Measurements from ENCODE around the gene KRTAP4-8.
"Not testable (repeated sequence)": the region's sequence is repeated elsewhere in the genome, so short reads cannot be mapped to it uniquely, and the experiment has no call there.

Gene KRTAP4-8

DNA sequence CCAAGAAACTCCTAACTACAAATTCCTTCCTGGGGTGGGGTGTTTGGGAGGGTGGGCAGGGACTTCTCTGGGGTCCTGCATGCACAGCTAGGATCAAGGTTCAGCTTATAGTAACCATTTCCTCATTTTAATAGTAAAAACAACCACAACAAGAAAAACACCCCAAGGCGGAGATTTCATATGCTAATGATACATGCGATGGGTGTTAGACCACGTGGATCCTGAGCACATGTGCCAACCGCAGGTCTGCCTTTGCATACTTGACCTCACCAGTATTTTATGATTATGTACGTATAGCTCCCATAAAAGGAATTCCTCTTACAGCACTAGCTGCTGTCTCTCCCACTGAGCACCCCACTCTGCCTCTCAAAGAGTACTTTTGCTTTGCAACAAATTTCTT, 18.4 kb upstream of the KRTAP4-8 start:
- Histone ChIP-seq H3K79me2 (ENCODE audit: insufficient read depth, low read length) (no peaks in the 10 kb centered on the region), H3K27me3 (ENCODE audit: insufficient read depth, low read length, poor library complexity) (peaks cover 5% of the 10 kb centered on the region), H3K36me3 (ENCODE audit: insufficient read depth, low read length) (no peaks in the 10 kb centered on the region), H3K4me3 (ENCODE audit: low read depth in 1 of 2, low read length in 2 of 2) (no peak overlapping the region), H2AFZ (ENCODE audit: low read depth, low read length) (no peak overlapping the region), H4K20me1 (ENCODE audit: insufficient read depth, low read length) (no peaks in the 10 kb centered on the region), H3K4me2 (ENCODE audit: insufficient read depth, low read length) (no peak overlapping the region), H3K9me3 (ENCODE audit: insufficient read depth, low read length, severe bottlenecking) (peaks cover 8% of the 10 kb centered on the region), H3K9ac (ENCODE audit: low read depth, low read length) (no peak overlapping the region), H3K27ac (ENCODE audit: low read length) (no peak overlapping the region), H3K4me1 (ENCODE audit: insufficient read depth, low read length) (no peaks in the 10 kb centered on the region)
- DNase-seq (no peak), ATAC-seq (ENCODE audit: insufficient read depth, low read depth) (no peak)
- TF ChIP-seq EZH2 (IDR thresholded peaks at IDR 0.05; ENCODE audit: borderline replicate concordance, low read depth, low read length, severe bottlenecking) = no peak
- TF ChIP-seq, protein P1, sequence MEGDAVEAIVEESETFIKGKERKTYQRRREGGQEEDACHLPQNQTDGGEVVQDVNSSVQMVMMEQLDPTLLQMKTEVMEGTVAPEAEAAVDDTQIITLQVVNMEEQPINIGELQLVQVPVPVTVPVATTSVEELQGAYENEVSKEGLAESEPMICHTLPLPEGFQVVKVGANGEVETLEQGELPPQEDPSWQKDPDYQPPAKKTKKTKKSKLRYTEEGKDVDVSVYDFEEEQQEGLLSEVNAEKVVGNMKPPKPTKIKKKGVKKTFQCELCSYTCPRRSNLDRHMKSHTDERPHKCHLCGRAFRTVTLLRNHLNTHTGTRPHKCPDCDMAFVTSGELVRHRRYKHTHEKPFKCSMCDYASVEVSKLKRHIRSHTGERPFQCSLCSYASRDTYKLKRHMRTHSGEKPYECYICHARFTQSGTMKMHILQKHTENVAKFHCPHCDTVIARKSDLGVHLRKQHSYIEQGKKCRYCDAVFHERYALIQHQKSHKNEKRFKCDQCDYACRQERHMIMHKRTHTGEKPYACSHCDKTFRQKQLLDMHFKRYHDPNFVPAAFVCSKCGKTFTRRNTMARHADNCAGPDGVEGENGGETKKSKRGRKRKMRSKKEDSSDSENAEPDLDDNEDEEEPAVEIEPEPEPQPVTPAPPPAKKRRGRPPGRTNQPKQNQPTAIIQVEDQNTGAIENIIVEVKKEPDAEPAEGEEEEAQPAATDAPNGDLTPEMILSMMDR (IDR thresholded peaks at IDR 0.05; ENCODE audit: borderline replicate concordance, extremely low read depth, low read length, poor library complexity, severe bottlenecking) = no peak

DNA sequence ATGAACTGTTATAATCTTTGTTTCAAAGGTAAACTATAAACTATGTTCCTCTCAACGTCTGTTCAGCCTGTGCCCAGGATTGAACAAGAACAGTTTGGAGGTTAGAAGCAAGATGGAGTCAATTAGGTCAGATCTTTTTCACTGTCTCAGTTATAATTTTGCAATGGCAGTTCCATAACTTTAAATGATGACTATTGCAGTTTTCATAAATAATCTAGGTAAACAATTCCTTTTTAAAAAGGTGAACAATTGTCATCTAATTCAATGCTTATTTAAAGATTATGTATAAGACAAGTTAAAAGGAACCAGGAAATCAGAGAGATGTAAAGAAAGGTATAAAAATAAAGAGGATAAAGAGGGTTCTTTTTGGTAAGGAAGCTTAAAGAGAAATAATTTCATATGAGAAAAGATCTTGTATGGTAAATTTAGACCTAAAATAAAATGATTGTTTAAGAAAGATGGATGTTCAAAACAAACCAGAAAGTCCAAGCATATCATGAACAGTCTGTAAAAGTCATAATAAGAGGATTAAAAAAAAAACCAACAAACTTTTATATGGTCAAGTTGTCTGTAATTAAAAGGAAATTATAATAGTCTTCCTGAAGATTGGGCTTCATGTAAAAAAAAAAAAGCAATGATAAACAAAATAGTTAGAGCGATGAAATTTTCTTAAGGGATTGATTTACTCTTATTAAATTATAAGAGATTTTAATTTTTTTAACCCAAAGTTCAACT, 13.4 kb upstream of the KRTAP4-8 start:
- Histone ChIP-seq H3K79me2 (ENCODE audit: insufficient read depth, low read length) (no peaks in the 10 kb centered on the region), H3K4me1 (ENCODE audit: insufficient read depth, low read length) (no peaks in the 10 kb centered on the region), H3K27me3 (ENCODE audit: insufficient read depth, low read length, poor library complexity) (peaks cover 1% of the 10 kb centered on the region), H3K4me2 (ENCODE audit: insufficient read depth, low read length) (no peak overlapping the region), H3K9me3 (ENCODE audit: insufficient read depth, low read length, severe bottlenecking) (peaks cover 14% of the 10 kb centered on the region), H2AFZ (ENCODE audit: low read depth, low read length) (no peak overlapping the region), H3K4me3 (ENCODE audit: low read depth in 1 of 2, low read length in 2 of 2) (no peak overlapping the region), H3K27ac (ENCODE audit: low read length) (no peak overlapping the region), H4K20me1 (ENCODE audit: insufficient read depth, low read length) (no peaks in the 10 kb centered on the region), H3K9ac (ENCODE audit: low read depth, low read length) (no peak overlapping the region), H3K36me3 (ENCODE audit: insufficient read depth, low read length) (no peaks in the 10 kb centered on the region)
- TF ChIP-seq EZH2 (IDR thresholded peaks at IDR 0.05; ENCODE audit: borderline replicate concordance, low read depth, low read length, severe bottlenecking) = no peak
- TF ChIP-seq, protein P1 (IDR thresholded peaks at IDR 0.05; ENCODE audit: borderline replicate concordance, extremely low read depth, low read length, poor library complexity, severe bottlenecking) = no peak
- DNase-seq (no peak), ATAC-seq (ENCODE audit: insufficient read depth, low read depth) (no peak)

DNA sequence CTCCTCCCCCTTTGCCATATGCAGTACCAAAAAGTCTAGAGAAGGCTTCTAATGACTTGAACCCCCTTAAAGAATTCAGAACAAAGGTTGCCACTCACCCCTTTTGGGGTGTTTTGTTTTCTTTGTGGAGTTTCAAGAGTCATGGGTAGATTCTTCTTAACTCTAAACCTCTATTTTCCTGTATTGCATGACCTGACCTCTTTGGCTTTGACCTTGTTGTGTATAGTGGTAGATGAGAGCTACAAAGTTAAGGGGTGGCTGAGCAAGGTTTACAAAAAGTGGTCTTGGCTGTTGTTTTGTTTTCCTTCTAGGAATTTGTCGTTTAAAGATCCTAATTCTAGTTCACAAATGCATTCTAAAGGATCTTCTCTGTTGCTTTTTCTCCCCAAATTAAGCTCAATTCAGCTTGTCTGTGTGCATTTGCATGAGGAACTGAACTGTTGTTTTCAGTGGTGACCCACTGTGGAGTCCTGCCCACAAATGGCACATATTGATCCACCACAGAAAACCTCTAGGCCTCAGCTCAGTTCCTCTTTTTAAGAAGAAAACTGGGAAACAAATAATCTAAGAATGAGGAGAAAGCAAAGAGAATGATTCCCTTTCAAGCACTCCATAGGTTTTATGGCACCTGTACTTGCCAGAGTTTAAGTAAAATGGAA, 10.9 kb upstream of the KRTAP4-8 start:
- not testable (repeated sequence) for DNase-seq; H3K4me2 ChIP-seq (ENCODE audit: insufficient read depth, low read length); H3K27me3 ChIP-seq (ENCODE audit: insufficient read depth, low read length, poor library complexity); H3K9ac ChIP-seq (ENCODE audit: low read depth, low read length); H4K20me1 ChIP-seq (ENCODE audit: insufficient read depth, low read length); H3K36me3 ChIP-seq (ENCODE audit: insufficient read depth, low read length); H3K4me3 ChIP-seq (ENCODE audit: low read depth in 1 of 2, low read length in 2 of 2); H3K27ac ChIP-seq (ENCODE audit: low read length); ATAC-seq (ENCODE audit: insufficient read depth, low read depth); H2AFZ ChIP-seq (ENCODE audit: low read depth, low read length); H3K4me1 ChIP-seq (ENCODE audit: insufficient read depth, low read length); H3K79me2 ChIP-seq (ENCODE audit: insufficient read depth, low read length)
- H3K9me3 ChIP-seq (ENCODE audit: insufficient read depth, low read length, severe bottlenecking) = peaks cover 14% of the 10 kb centered on the region

DNA sequence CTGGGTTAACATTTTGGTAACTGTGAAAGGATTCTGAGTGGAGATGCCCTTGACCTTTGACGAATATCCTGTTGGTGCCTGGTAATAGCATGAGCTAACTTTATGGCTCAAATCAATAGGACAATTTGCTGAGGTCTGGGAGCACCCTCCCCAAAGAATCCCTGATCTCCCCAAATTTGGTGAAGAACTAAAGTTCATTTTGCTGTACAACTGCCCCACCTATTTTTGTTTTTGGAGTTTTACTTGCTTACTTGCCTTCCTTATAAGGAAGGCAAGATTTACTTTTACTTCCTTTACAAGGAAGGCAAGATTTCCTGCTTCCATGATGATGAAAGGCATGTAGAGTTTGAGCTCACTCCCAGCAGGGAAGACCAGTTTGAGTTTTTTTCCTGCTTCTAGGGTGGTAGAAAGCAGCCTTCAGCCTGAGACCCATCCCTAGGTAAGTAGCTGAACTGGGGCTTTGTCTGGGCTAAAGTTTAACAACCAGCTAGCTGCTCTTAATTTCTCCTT, 10.1 kb upstream of the KRTAP4-8 start:
- no peaks in the 10 kb centered on the region for H3K36me3 ChIP-seq (ENCODE audit: insufficient read depth, low read length)
- DNase-seq (no peak), ATAC-seq (ENCODE audit: insufficient read depth, low read depth) (no peak)
- no peaks in the 10 kb centered on the region for H3K4me1 ChIP-seq (ENCODE audit: insufficient read depth, low read length)
- peaks cover 14% of the 10 kb centered on the region for H3K9me3 ChIP-seq (ENCODE audit: insufficient read depth, low read length, severe bottlenecking)
- H3K79me2 ChIP-seq (ENCODE audit: insufficient read depth, low read length) = no peaks in the 10 kb centered on the region
- H3K27ac ChIP-seq (ENCODE audit: low read length) = no peak overlapping the region
- H4K20me1 ChIP-seq (ENCODE audit: insufficient read depth, low read length) = no peaks in the 10 kb centered on the region
- no peaks in the 10 kb centered on the region for H3K27me3 ChIP-seq (ENCODE audit: insufficient read depth, low read length, poor library complexity)
- H2AFZ ChIP-seq (ENCODE audit: low read depth, low read length) = no peak overlapping the region
- H3K4me3 ChIP-seq (ENCODE audit: low read depth in 1 of 2, low read length in 2 of 2) = no peak overlapping the region
- no peak for TF ChIP-seq EZH2 (IDR thresholded peaks at IDR 0.05; ENCODE audit: borderline replicate concordance, low read depth, low read length, severe bottlenecking)
- TF ChIP-seq, protein P1 (IDR thresholded peaks at IDR 0.05; ENCODE audit: borderline replicate concordance, extremely low read depth, low read length, poor library complexity, severe bottlenecking) = no peak
- no peak overlapping the region for H3K4me2 ChIP-seq (ENCODE audit: insufficient read depth, low read length)
- no peak overlapping the region for H3K9ac ChIP-seq (ENCODE audit: low read depth, low read length)

DNA sequence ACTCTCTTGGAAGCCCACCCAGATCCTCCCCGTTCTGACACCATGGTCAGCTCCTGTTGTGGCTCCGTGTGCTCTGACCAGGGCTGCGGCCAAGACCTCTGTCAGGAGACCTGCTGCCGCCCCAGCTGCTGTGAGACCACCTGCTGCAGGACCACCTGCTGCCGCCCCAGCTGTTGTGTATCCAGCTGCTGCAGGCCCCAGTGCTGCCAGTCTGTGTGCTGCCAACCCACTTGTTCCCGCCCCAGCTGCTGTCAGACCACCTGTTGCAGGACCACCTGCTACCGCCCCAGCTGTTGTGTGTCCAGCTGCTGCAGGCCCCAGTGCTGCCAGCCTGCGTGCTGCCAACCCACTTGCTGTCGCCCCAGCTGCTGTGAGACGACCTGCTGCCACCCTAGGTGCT, 7.4 kb upstream of the KRTAP4-8 start, which contains the start of gene KRTAP4-9:
Gene KRTAP4-9, plus strand, starts transcription at position 43 of the 400 bp plus-strand sequence. Its CDS starts 0 bp downstream, at position 43.
- not testable (repeated sequence) for H3K79me2 ChIP-seq (ENCODE audit: insufficient read depth, low read length); H4K20me1 ChIP-seq (ENCODE audit: insufficient read depth, low read length); ATAC-seq (ENCODE audit: insufficient read depth, low read depth); H3K27me3 ChIP-seq (ENCODE audit: insufficient read depth, low read length, poor library complexity); H3K4me3 ChIP-seq (ENCODE audit: low read depth in 1 of 2, low read length in 2 of 2); H3K4me1 ChIP-seq (ENCODE audit: insufficient read depth, low read length); H3K4me2 ChIP-seq (ENCODE audit: insufficient read depth, low read length); H3K9me3 ChIP-seq (ENCODE audit: insufficient read depth, low read length, severe bottlenecking); H2AFZ ChIP-seq (ENCODE audit: low read depth, low read length); H3K27ac ChIP-seq (ENCODE audit: low read length); DNase-seq; H3K9ac ChIP-seq (ENCODE audit: low read depth, low read length); H3K36me3 ChIP-seq (ENCODE audit: insufficient read depth, low read length)
